ENCODE results near the gene EDN3.

Gene EDN3

GRCh38 chr20:59308493-59309201 is 8.2 kb downstream of the EDN3 start:
- no peak for DNase-seq

GRCh38 chr20:59309218-59309617 is 8.8 kb downstream of the EDN3 start:
- DNase-seq: no peak

- no peak for DNase-seq
These were observed 14.6 kb downstream of the EDN3 start for GRCh38 chr20:59314997-59315396.

- DNase-seq: no peak
These were observed 16.7 kb downstream of the EDN3 start for GRCh38 chr20:59316911-59317731.

GRCh38 chr20:59318201-59318790 is 17.9 kb downstream of the EDN3 start:
- no peak for DNase-seq

GRCh38 chr20:59318803-59319202 is 18.4 kb downstream of the EDN3 start:
- DNase-seq: no peak

GRCh38 chr20:59320426-59320825 is 20.0 kb downstream of the EDN3 start:
- no peak for DNase-seq

- DNase-seq: no peak
These were observed 20.6 kb downstream of the EDN3 start for GRCh38 chr20:59320854-59321647.

GRCh38 chr20:59322081-59322480 is 21.7 kb downstream of the EDN3 start:
- DNase-seq: no peak

GRCh38 chr20:59322585-59323454 is 22.4 kb downstream of the EDN3 start:
- DNase-seq: no peak

- DNase-seq: no peak
These were observed 23.3 kb downstream of the EDN3 start for GRCh38 chr20:59323731-59324130.

- DNase-seq: no peak
These were observed 24.2 kb downstream of the EDN3 start for GRCh38 chr20:59324521-59325141.

- DNase-seq: no peak
These were observed 24.7 kb downstream of the EDN3 start for GRCh38 chr20:59325142-59325523.

- DNase-seq: no peak
These were observed 25.8 kb downstream of the EDN3 start for GRCh38 chr20:59326188-59326587.

GRCh38 chr20:59328071-59328470 is 27.7 kb downstream of the EDN3 start:
- no peak for DNase-seq

- no peak for DNase-seq
These were observed 31.4 kb downstream of the EDN3 start for GRCh38 chr20:59331721-59332329.

GRCh38 chr20:59333260-59333845 is 32.9 kb downstream of the EDN3 start:
- no peak for DNase-seq

GRCh38 chr20:59333951-59334350 is 33.5 kb downstream of the EDN3 start:
- DNase-seq: no peak

GRCh38 chr20:59334651-59335300 is 34.4 kb downstream of the EDN3 start:
- DNase-seq: no peak

GRCh38 chr20:59335377-59335776 is 35.0 kb downstream of the EDN3 start:
- DNase-seq: no peak
